Measurements from ENCODE around the gene ACACA.

Gene ACACA

DNA sequence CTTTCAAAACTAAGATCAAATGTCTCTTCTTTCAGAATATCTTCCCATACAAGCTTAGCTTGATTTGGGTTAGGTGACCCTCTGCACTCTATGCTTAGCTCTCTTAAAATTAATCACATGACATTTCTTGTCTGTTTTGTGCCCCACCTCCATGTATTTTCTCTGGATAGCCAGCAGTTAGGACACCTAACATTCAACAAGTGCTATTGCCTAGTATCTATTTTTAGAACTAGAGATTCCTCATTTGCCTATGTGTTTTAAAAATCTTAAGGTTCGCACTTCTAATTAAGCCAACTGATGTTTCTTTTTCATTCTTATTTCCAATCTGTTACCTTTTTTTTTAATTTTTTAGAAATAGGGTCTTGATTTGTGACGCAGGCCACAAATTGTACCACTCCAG is 160.6 kb downstream of the ACACA start:
- no peak for DNase-seq (ENCODE audit: low read depth in 2 of 2)
- TF ChIP-seq, protein P1, sequence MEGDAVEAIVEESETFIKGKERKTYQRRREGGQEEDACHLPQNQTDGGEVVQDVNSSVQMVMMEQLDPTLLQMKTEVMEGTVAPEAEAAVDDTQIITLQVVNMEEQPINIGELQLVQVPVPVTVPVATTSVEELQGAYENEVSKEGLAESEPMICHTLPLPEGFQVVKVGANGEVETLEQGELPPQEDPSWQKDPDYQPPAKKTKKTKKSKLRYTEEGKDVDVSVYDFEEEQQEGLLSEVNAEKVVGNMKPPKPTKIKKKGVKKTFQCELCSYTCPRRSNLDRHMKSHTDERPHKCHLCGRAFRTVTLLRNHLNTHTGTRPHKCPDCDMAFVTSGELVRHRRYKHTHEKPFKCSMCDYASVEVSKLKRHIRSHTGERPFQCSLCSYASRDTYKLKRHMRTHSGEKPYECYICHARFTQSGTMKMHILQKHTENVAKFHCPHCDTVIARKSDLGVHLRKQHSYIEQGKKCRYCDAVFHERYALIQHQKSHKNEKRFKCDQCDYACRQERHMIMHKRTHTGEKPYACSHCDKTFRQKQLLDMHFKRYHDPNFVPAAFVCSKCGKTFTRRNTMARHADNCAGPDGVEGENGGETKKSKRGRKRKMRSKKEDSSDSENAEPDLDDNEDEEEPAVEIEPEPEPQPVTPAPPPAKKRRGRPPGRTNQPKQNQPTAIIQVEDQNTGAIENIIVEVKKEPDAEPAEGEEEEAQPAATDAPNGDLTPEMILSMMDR (IDR thresholded peaks at IDR 0.05; ENCODE audit: low read depth, low read length), result no peak
- H3K4me3 ChIP-seq (replicated peaks in 1 of 2; ENCODE audit: low read depth in 2 of 2, low read length in 2 of 2), result no peak overlapping the region

DNA sequence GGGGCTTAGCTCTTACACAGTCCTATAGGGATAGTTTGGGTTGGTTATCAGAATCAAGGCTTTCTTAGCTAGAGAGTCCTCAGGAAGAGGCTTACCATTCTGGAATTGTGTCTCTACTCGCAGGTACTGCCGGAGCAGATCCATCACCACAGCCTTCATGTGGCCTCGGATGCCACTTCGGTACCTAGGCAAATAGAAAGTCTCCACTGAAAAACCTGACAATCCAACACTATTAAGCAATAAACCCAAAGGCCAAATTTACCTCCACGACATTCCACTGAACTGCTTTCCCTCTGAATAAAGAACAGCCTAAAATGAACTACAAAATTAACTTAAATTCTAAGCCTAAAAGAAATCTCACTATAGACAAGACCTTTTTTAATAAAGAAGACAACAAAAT is 166.3 kb downstream of the ACACA start:
- TF ChIP-seq, protein P1 (IDR thresholded peaks at IDR 0.05; ENCODE audit: low read depth, low read length), result no peak
- no peak overlapping the region for H3K4me3 ChIP-seq (replicated peaks in 1 of 2; ENCODE audit: low read depth in 2 of 2, low read length in 2 of 2)
- no peak for DNase-seq (ENCODE audit: low read depth in 2 of 2)

GRCh38 chr17:37239690-37240334 is 166.8 kb downstream of the ACACA start:
- TF ChIP-seq, protein P1 (IDR thresholded peaks at IDR 0.05; ENCODE audit: low read depth, low read length), result peak; percentile 60
- peak; percentile 51 to 57 for DNase-seq (ENCODE audit: low read depth in 2 of 2)
- no peak overlapping the region for H3K4me3 ChIP-seq (replicated peaks in 1 of 2; ENCODE audit: low read depth in 2 of 2, low read length in 2 of 2)

GRCh38 chr17:37234106-37234505 is 172.5 kb downstream of the ACACA start:
- TF ChIP-seq, protein P1 (IDR thresholded peaks at IDR 0.05; ENCODE audit: low read depth, low read length), result no peak
- no peak for DNase-seq (ENCODE audit: low read depth in 2 of 2)

DNA sequence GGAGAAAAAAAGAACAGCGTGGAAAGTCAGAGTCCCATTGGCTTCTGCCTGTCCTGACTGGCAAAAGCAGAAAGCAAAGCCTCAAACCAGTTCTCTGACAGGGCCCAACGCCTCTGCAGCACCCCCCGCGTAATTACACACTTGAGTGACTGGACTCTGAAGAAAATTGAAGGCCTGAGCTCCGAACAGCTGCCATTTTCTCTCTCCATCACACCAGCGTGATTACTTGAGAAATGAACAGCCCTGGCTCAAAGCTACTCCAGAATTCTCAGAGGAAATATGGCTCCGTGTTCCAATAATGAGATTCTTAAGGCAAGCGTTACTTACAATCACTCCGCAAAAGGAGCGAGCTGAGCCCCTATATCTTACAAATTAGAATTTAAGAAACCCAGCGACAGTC is 173.6 kb downstream of the ACACA start:
- H3K4me3 ChIP-seq (replicated peaks in 1 of 2; ENCODE audit: low read depth in 2 of 2, low read length in 2 of 2), result no peak overlapping the region
- DNase-seq (ENCODE audit: low read depth in 2 of 2), result no peak
- TF ChIP-seq, protein P1 (IDR thresholded peaks at IDR 0.05; ENCODE audit: low read depth, low read length), result no peak

More at GRCh38 chr17:37234106-37234505, 172.5 kb downstream of the ACACA start:
- H3K4me3 ChIP-seq (replicated peaks in 1 of 2; ENCODE audit: low read depth in 2 of 2, low read length in 2 of 2), result no peak overlapping the region

- H3K4me3 ChIP-seq (replicated peaks in 1 of 2; ENCODE audit: low read depth in 2 of 2, low read length in 2 of 2), result no peak overlapping the region
- DNase-seq (ENCODE audit: low read depth in 2 of 2), result no peak
- TF ChIP-seq, protein P1 (IDR thresholded peaks at IDR 0.05; ENCODE audit: low read depth, low read length), result no peak
Measured at GRCh38 chr17:37231887-37232286, 174.7 kb downstream of the ACACA start.

DNA sequence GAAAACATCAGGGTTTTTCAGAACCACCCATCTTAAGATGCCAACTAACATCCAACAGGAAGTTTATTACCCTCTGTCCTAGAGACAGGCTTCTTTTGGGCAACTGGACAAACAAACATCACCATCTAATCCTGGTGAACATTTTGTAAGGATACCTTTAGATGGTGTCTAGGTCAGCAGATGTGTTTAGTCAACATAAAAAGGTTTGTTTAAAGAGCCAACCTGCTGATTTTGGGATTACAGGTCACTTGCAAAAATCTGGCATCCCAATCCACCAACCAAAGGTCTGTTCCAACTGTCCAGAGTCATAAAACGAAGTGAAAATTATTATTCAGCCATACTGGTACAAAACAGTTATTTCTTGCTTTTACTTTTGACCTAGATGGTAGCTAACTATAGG is 176.0 kb downstream of the ACACA start:
- DNase-seq (ENCODE audit: low read depth in 2 of 2), result no peak
- no peak overlapping the region for H3K4me3 ChIP-seq (replicated peaks in 1 of 2; ENCODE audit: low read depth in 2 of 2, low read length in 2 of 2)
- TF ChIP-seq, protein P1 (IDR thresholded peaks at IDR 0.05; ENCODE audit: low read depth, low read length), result no peak

All from cardiac fibroblast (primary cell).